ENCODE data around the gene MGP. TPM values are rescaled to one million over a fixed set of nuclear protein-coding genes. Genes with fewer than 3 reads are reported as not detected.

Gene MGP
- total and polyA plus RNA-seq, 8 donors = 52.4 to 362 (median 133) TPM

DNA sequence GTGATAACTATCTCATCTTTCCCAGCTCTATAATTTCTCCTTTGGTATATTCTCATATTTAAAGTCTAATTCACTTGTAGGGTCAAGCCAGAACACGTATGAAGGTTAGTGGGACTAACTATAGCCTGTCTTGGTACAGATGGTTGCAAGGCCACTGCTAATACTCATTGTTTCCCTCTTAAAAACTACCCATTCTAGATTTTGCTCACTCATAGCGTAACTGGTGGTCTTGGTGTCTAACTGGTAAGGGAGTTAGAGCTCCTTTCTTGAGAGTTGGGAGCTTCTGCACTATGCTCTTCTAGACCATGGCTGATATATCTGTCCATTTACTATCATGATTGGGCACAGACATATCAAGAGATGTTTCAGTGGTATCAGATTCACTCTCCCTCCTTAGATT lies 8.8 kb downstream of the MGP start:
- DNase-seq = no peak
- TF ChIP-seq, protein P1, sequence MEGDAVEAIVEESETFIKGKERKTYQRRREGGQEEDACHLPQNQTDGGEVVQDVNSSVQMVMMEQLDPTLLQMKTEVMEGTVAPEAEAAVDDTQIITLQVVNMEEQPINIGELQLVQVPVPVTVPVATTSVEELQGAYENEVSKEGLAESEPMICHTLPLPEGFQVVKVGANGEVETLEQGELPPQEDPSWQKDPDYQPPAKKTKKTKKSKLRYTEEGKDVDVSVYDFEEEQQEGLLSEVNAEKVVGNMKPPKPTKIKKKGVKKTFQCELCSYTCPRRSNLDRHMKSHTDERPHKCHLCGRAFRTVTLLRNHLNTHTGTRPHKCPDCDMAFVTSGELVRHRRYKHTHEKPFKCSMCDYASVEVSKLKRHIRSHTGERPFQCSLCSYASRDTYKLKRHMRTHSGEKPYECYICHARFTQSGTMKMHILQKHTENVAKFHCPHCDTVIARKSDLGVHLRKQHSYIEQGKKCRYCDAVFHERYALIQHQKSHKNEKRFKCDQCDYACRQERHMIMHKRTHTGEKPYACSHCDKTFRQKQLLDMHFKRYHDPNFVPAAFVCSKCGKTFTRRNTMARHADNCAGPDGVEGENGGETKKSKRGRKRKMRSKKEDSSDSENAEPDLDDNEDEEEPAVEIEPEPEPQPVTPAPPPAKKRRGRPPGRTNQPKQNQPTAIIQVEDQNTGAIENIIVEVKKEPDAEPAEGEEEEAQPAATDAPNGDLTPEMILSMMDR (IDR thresholded peaks at IDR 0.05) = no peak
- no peak for TF ChIP-seq POLR2AphosphoS5 (IDR thresholded peaks at IDR 0.05)
- TF ChIP-seq POLR2A (IDR thresholded peaks at IDR 0.05) = no peak
- TF ChIP-seq EP300 (IDR thresholded peaks at IDR 0.05) = no peak
- Histone ChIP-seq H3K4me1 (peaks cover 0 to 5% (median 0%) of the 10 kb centered on the region in 4 donors), H3K27me3 (no peaks in the 10 kb centered on the region), H3K9me3 (no peaks in the 10 kb centered on the region), H3K4me3 (no peak overlapping the region), H3K36me3 (peaks cover 0 to 5% (median 0%) of the 10 kb centered on the region in 4 donors), H3K27ac (no peak overlapping the region)
- intact Hi-C loops (cut with DNase I; ENCODE audit: low total_unique reads) = no loop called here
- 44 to 92% (median 71%) methylated on average over 2 of the region's 2 CpGs for WGBS, 5 donors

DNA sequence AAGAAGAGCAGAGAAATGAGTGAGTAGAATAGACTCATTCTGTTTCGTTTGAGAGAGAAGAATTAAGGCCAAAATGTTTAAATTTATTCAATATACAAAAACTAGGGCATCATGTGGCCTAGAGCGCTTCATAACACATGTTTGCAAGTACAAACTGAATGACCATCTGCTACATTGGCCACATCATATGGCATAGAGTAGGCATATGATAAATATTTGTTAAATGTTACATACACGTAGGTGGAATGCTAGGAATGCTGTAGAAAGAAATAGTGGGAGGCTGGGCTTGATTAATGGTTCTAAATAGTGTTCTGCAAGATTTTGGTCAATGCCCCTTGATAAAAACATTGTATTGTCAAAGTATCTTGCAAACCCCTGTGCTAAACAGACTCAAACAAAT lies 10.8 kb downstream of the MGP start:
- peaks cover 0 to 6% (median 0%) of the 10 kb centered on the region in 4 donors for H3K4me1 ChIP-seq
- no peaks in the 10 kb centered on the region for H3K27me3 ChIP-seq
- no peaks in the 10 kb centered on the region for H3K36me3 ChIP-seq
- TF ChIP-seq POLR2AphosphoS5 (IDR thresholded peaks at IDR 0.05) = no peak
- TF ChIP-seq, protein P1 (IDR thresholded peaks at IDR 0.05) = no peak
- TF ChIP-seq EP300 (IDR thresholded peaks at IDR 0.05) = no peak
- no peak for TF ChIP-seq POLR2A (IDR thresholded peaks at IDR 0.05)
- H3K9me3 ChIP-seq = no peaks in the 10 kb centered on the region
- no peak overlapping the region for H3K27ac ChIP-seq
- intact Hi-C loops (cut with DNase I; ENCODE audit: low total_unique reads) = no loop called here
- no peak for DNase-seq
- no peak overlapping the region for H3K4me3 ChIP-seq
- 53 to 64% (median 61%) methylated on average over 3 of the region's 3 CpGs for WGBS, 5 donors

DNA sequence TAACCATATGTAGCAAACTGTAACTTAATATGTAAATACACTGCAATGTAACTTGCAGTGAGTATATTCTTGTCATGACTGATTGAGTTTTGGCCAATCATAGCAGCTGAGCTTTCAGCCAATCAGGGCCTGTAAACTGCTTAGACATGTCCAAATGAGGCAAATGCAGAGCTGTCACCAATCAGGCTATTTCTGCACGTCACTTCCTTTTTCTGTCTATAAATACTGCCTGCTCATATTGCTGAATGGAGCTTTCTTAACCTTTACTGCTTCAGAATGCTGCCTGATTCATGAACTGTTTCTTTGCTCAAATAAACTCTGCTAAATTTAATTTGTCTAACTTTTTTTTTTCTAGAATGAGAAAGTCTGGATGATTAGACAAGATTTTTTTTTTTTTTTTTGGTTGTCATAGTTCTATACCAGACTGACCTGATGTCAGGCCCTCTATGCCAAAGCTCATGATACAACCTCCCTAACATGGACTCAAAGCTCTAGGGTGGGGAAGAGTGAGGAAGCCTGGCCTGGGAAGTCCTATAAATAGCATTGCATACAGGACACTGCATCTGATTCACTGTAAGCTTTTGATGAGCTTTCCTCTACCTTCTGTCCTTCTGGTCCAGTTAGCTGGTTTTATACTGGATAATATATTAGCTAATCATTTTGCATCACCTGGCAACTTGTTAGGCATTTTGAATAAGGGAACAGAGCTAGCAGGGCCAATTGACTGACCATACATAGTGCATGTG lies 12.0 kb downstream of the MGP start:
- no peaks in the 10 kb centered on the region for H3K9me3 ChIP-seq
- 67 to 80% (median 71%) methylated on average over 1 of the region's 1 CpG for whole genome bisulfite sequencing, 5 donors
- intact Hi-C loops (cut with DNase I; ENCODE audit: low total_unique reads) = no loop called here
- no peaks in the 10 kb centered on the region for H3K27me3 ChIP-seq
- no peak for DNase-seq
- H3K4me1 ChIP-seq = peaks cover 0 to 6% (median 0%) of the 10 kb centered on the region in 4 donors
- H3K4me3 ChIP-seq = no peak overlapping the region
- TF ChIP-seq POLR2AphosphoS5 (IDR thresholded peaks at IDR 0.05) (no peak), EP300 (IDR thresholded peaks at IDR 0.05) (no peak), POLR2A (IDR thresholded peaks at IDR 0.05) (no peak)
- TF ChIP-seq, protein P1 (IDR thresholded peaks at IDR 0.05) = no peak
- no peak overlapping the region for H3K27ac ChIP-seq
- H3K36me3 ChIP-seq = no peaks in the 10 kb centered on the region

DNA sequence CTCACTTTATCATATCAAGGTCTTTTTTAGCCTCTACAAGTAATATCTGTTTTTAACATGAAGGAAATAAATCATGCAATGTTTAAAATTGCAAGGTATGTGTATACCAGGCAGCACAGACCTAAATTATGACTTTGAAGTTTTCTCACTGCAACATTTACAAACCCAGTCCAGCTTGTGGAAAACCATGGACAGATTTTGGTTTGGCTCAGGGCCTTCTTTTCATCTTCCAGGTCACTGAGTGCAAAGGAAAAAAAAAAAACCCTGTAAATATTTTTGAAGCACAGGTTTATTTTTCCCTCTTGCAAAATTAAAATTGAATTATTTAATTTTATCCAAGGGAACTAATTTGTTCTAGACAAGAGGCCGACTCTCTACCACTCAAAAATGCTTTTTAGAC lies 13.8 kb downstream of the MGP start:
- intact Hi-C loops (cut with DNase I; ENCODE audit: low total_unique reads) = no loop called here
- no peak for DNase-seq
- Histone ChIP-seq H3K27ac (no peak overlapping the region), H3K4me3 (no peak overlapping the region), H3K4me1 (peaks cover 0 to 6% (median 0%) of the 10 kb centered on the region in 4 donors), H3K36me3 (no peaks in the 10 kb centered on the region), H3K27me3 (no peaks in the 10 kb centered on the region), H3K9me3 (peaks cover 0 to 6% (median under 1%) of the 10 kb centered on the region in 4 donors)
- TF ChIP-seq, protein P1 (IDR thresholded peaks at IDR 0.05) = no peak
- no peak for TF ChIP-seq EP300 (IDR thresholded peaks at IDR 0.05)
- TF ChIP-seq POLR2AphosphoS5 (IDR thresholded peaks at IDR 0.05) = no peak
- no peak for TF ChIP-seq POLR2A (IDR thresholded peaks at IDR 0.05)
- WGBS, 5 donors = 77 to 92% (median 83%) methylated on average over 1 of the region's 1 CpG
